HL-60 (cell line): ENCODE data around the gene TIAM1.

ENCODE experiments used
- POLR2AphosphoS5 ChIP-seq: IDR thresholded peaks from 2 replicates; pipeline ENCODE4 v1.6.1; 2012; ENCODE audit warnings: low read depth
- TF ChIP-seq, protein P1 (sequence below): IDR thresholded peaks from 2 replicates; pipeline ENCODE4 v1.6.1; 2012; ENCODE audit warnings: low read depth; ENCODE audit not compliant: insufficient replicate concordance
- TF ChIP-seq, protein P2 (sequence below): IDR thresholded peaks from one replicate; pipeline ENCODE4 v1.5.1; 2011; ENCODE audit warnings: low read length, control low read depth, inconsistent platforms; ENCODE audit not compliant: insufficient read depth

DNA sequence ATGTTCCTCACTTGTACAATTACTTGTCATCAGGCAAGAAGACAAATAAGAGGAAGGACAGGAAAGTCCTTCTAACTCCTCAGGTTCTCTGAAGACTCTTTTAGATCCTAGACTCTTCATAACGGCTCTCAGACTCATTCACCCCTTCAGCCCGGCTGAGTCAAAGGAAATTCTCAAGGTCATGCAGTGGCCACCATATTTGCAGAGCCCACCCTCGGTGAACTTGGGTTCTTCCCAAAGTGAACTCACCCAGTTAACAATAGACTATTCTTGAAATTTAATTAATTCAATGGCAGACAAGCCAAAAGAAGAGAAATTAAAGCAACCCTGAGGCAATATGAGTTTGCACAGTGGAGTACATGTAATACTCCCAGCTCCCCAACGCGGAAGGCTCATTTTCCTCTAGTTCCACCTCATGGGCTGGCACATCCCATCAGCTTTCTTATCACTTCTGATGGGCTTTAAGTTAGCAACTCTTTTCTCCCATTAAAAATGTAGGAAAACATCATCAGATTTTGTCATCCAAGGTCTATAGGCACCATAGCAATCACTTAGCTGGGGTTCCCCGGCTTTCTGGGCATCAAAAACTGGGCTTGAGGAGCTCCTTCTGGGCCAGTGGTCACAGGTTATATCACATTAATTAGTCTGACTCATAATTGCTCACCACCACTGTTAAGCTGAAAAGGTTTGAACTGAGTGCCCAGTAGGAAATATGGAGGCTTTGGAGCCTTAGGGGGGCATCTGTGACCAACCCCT lies 27.8 kb upstream of the TIAM1 start:
- TF ChIP-seq, protein P1, sequence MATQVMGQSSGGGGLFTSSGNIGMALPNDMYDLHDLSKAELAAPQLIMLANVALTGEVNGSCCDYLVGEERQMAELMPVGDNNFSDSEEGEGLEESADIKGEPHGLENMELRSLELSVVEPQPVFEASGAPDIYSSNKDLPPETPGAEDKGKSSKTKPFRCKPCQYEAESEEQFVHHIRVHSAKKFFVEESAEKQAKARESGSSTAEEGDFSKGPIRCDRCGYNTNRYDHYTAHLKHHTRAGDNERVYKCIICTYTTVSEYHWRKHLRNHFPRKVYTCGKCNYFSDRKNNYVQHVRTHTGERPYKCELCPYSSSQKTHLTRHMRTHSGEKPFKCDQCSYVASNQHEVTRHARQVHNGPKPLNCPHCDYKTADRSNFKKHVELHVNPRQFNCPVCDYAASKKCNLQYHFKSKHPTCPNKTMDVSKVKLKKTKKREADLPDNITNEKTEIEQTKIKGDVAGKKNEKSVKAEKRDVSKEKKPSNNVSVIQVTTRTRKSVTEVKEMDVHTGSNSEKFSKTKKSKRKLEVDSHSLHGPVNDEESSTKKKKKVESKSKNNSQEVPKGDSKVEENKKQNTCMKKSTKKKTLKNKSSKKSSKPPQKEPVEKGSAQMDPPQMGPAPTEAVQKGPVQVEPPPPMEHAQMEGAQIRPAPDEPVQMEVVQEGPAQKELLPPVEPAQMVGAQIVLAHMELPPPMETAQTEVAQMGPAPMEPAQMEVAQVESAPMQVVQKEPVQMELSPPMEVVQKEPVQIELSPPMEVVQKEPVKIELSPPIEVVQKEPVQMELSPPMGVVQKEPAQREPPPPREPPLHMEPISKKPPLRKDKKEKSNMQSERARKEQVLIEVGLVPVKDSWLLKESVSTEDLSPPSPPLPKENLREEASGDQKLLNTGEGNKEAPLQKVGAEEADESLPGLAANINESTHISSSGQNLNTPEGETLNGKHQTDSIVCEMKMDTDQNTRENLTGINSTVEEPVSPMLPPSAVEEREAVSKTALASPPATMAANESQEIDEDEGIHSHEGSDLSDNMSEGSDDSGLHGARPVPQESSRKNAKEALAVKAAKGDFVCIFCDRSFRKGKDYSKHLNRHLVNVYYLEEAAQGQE = no peak
- TF ChIP-seq, protein P2, sequence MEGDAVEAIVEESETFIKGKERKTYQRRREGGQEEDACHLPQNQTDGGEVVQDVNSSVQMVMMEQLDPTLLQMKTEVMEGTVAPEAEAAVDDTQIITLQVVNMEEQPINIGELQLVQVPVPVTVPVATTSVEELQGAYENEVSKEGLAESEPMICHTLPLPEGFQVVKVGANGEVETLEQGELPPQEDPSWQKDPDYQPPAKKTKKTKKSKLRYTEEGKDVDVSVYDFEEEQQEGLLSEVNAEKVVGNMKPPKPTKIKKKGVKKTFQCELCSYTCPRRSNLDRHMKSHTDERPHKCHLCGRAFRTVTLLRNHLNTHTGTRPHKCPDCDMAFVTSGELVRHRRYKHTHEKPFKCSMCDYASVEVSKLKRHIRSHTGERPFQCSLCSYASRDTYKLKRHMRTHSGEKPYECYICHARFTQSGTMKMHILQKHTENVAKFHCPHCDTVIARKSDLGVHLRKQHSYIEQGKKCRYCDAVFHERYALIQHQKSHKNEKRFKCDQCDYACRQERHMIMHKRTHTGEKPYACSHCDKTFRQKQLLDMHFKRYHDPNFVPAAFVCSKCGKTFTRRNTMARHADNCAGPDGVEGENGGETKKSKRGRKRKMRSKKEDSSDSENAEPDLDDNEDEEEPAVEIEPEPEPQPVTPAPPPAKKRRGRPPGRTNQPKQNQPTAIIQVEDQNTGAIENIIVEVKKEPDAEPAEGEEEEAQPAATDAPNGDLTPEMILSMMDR = no peak
- no peak for TF ChIP-seq POLR2AphosphoS5
